Upper lobe of right lung (tissue), 1 donor: ENCODE measurements around the gene AIP. TPM values are rescaled to one million over a fixed set of nuclear protein-coding genes. Genes with fewer than 3 reads are reported as not detected.
"Not testable (repeated sequence)": the region's sequence is repeated elsewhere in the genome, so short reads cannot be mapped to it uniquely, and the experiment has no call there.

Experiments used
- ATAC-seq: fragments of 200-7000 bp; cut with Tn5 transposase; one replicate; pipeline ENCODE4 v1.9.1; 2020; ENCODE audit warnings: mild to moderate bottlenecking, moderate library complexity
- DNase-seq: peaks from one replicate; pipeline ENCODE4 v3.0.0-alpha.2; 2020
- H3K27ac ChIP-seq: fragments of 200-600 bp; one replicate; pipeline ENCODE4 v1.8.0; 2022
- H3K27me3 ChIP-seq: fragments of 200-600 bp; one replicate; pipeline ENCODE4 v1.8.0; 2022; ENCODE audit warnings: mild to moderate bottlenecking
- H3K36me3 ChIP-seq: fragments of 200-600 bp; one replicate; pipeline ENCODE4 v1.8.0; 2022
- H3K4me1 ChIP-seq: fragments of 200-600 bp; one replicate; pipeline ENCODE4 v1.8.0; 2022
- H3K4me3 ChIP-seq: fragments of 200-600 bp; one replicate; pipeline ENCODE4 v1.8.0; 2022; ENCODE audit warnings: mild to moderate bottlenecking
- H3K9me3 ChIP-seq: fragments of 200-600 bp; one replicate; pipeline ENCODE4 v1.8.0; 2022
- intact Hi-C: fragments of 100-400 bp; cut with DNase I; formaldehyde crosslinking; loops from one replicate; pipeline ENCODE4 v1.11.0; 2022
- total RNA-seq: library from RNA; stranded (reverse); fragmentation: NEBNext Ultra II Directional; extraction: Animal tissue kit (Norgen Biotek cat#: 25700); gene quantifications from one replicate; pipeline ENCODE4 v1.2.1, GENCODE V29; 2021
- TF ChIP-seq, protein P1 (sequence below): fragments of 200-600 bp; IDR thresholded peaks from one replicate; pipeline ENCODE4 v1.8.0; 2022; ENCODE audit warnings: antibody characterized with exemption
- donor health status: DM: no; HTN: yes; CAD: no; lungs with severe emphysema.

The AIP gene
- total RNA-seq, 1 donor from 2014 or later = 87.0 TPM

DNA sequence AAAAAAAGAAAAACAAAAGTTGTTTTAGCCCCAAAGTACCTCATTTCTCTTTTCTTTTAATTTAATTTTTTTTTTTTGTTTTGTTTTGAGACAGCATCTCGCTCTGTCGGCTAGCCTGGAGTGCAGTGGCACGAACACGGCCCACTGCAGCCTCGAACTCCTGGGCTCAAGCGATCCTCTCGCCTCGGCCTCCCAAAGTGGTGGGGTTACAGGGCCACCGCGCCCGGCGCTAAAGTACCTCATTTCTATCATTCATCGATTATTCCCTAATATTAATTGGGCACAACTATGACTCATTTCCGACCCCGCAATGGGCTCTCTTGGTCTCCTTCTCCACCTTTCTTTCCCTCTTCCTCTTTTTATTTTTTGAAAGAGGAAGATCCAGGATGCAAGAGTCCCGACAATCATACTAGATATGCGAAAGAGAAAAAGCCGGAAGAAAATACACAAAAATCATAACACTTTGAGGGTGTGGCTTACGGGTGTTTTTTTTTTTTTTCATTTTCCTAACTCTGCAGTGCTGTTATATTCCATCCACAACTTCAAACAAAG, 475 bp upstream of the AIP start:
- intact Hi-C loops = no loop called here
- Histone ChIP-seq H3K27ac (peak overlapping the region; percentile 88), H3K36me3 (peaks cover 9% of the 10 kb centered on the region), H3K9me3 (no peaks in the 10 kb centered on the region), H3K4me3 (peak overlapping the region; percentile 62), H3K27me3 (no peaks in the 10 kb centered on the region), H3K4me1 (peaks cover 36% of the 10 kb centered on the region)
- ATAC-seq (peak; percentile 3), DNase-seq (no peak)
- TF ChIP-seq, protein P1, sequence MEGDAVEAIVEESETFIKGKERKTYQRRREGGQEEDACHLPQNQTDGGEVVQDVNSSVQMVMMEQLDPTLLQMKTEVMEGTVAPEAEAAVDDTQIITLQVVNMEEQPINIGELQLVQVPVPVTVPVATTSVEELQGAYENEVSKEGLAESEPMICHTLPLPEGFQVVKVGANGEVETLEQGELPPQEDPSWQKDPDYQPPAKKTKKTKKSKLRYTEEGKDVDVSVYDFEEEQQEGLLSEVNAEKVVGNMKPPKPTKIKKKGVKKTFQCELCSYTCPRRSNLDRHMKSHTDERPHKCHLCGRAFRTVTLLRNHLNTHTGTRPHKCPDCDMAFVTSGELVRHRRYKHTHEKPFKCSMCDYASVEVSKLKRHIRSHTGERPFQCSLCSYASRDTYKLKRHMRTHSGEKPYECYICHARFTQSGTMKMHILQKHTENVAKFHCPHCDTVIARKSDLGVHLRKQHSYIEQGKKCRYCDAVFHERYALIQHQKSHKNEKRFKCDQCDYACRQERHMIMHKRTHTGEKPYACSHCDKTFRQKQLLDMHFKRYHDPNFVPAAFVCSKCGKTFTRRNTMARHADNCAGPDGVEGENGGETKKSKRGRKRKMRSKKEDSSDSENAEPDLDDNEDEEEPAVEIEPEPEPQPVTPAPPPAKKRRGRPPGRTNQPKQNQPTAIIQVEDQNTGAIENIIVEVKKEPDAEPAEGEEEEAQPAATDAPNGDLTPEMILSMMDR = no peak

- peaks cover 19% of the 10 kb centered on the region for H3K36me3 ChIP-seq
- H3K4me3 ChIP-seq = peak overlapping the region; percentile 62
- TF ChIP-seq, protein P1 = no peak
- H3K4me1 ChIP-seq = peaks cover 36% of the 10 kb centered on the region
- no peak for ATAC-seq
- intact Hi-C loops = no loop called here
- H3K9me3 ChIP-seq = no peaks in the 10 kb centered on the region
- peak overlapping the region; percentile 88 for H3K27ac ChIP-seq
- H3K27me3 ChIP-seq = no peaks in the 10 kb centered on the region
- no peak for DNase-seq
Observed at GRCh38 chr11:67483831-67484665, 1.2 kb downstream of the AIP start.

- intact Hi-C loops = no loop called here
- no peaks in the 10 kb centered on the region for H3K27me3 ChIP-seq
- ATAC-seq (no peak), DNase-seq (no peak)
- peaks cover 36% of the 10 kb centered on the region for H3K4me1 ChIP-seq
- TF ChIP-seq, protein P1 = no peak
- no peak overlapping the region for H3K27ac ChIP-seq
- H3K4me3 ChIP-seq = no peak overlapping the region
- no peaks in the 10 kb centered on the region for H3K9me3 ChIP-seq
- H3K36me3 ChIP-seq = peaks cover 28% of the 10 kb centered on the region
Observed at GRCh38 chr11:67484847-67485311, 2.1 kb downstream of the AIP start.

GRCh38 chr11:67485873-67486361, 3.1 kb downstream of the AIP start:
- intact Hi-C loops = not testable (repeated sequence)
- H3K36me3 ChIP-seq = peaks cover 38% of the 10 kb centered on the region

GRCh38 chr11:67486481-67487195, 3.8 kb downstream of the AIP start:
- no peaks in the 10 kb centered on the region for H3K27me3 ChIP-seq
- no peaks in the 10 kb centered on the region for H3K9me3 ChIP-seq
- peaks cover 36% of the 10 kb centered on the region for H3K4me1 ChIP-seq
- intact Hi-C loops = no loop called here
- no peak overlapping the region for H3K4me3 ChIP-seq
- no peak overlapping the region for H3K27ac ChIP-seq
- DNase-seq (no peak), ATAC-seq (no peak)
- H3K36me3 ChIP-seq = peaks cover 42% of the 10 kb centered on the region
- TF ChIP-seq, protein P1 = no peak

More at GRCh38 chr11:67485873-67486361, 3.1 kb downstream of the AIP start:
- not testable (repeated sequence) for H3K27me3 ChIP-seq, H3K9me3 ChIP-seq, ATAC-seq, H3K4me3 ChIP-seq, H3K27ac ChIP-seq, DNase-seq
- peaks cover 36% of the 10 kb centered on the region for H3K4me1 ChIP-seq
